ENCODE results near the gene PGM2.
A peak's percentile ranks its signal among the peaks of the same experiment; 100 is the strongest.

PGM2 gene

GRCh38 chr4:37867102-37867501 lies 40.6 kb downstream of the PGM2 start:
- no peak for DNase-seq

GRCh38 chr4:37868238-37868637 lies 41.8 kb downstream of the PGM2 start:
- no peak for DNase-seq

- no peak for DNase-seq
Measured at GRCh38 chr4:37872310-37872988, 46.0 kb downstream of the PGM2 start.

GRCh38 chr4:37873386-37873785 lies 46.9 kb downstream of the PGM2 start:
- DNase-seq = no peak

- DNase-seq = no peak
Measured at GRCh38 chr4:37876156-37876555, 49.7 kb downstream of the PGM2 start.

GRCh38 chr4:37879365-37879764 lies 52.9 kb downstream of the PGM2 start:
- no peak for DNase-seq

- DNase-seq = no peak
Measured at GRCh38 chr4:37881811-37882210, 55.3 kb downstream of the PGM2 start.

GRCh38 chr4:37882665-37883296 lies 56.3 kb downstream of the PGM2 start:
- DNase-seq = no peak

GRCh38 chr4:37884855-37885487 lies 58.5 kb downstream of the PGM2 start:
- no peak for DNase-seq

- DNase-seq = no peak
Measured at GRCh38 chr4:37885496-37885895, 59.0 kb downstream of the PGM2 start.

- peak; percentile 18 for DNase-seq
Measured at GRCh38 chr4:37889849-37890800, 63.6 kb downstream of the PGM2 start.

GRCh38 chr4:37890801-37891259 lies 64.3 kb downstream of the PGM2 start, which contains the start of gene TBC1D1:
TSS of gene TBC1D1 (plus strand) at chr4:37891084. CDS start at chr4:37902096, 11,012 bp downstream.
- peak; percentile 35 for DNase-seq

- DNase-seq = peak; percentile 45
Measured at GRCh38 chr4:37891260-37892159, 65.0 kb downstream of the PGM2 start.

GRCh38 chr4:37892641-37893040 lies 66.2 kb downstream of the PGM2 start:
- DNase-seq = peak; percentile 66

GRCh38 chr4:37893164-37893563 lies 66.7 kb downstream of the PGM2 start:
- no peak for DNase-seq

- DNase-seq = no peak
Measured at GRCh38 chr4:37895271-37895670, 68.8 kb downstream of the PGM2 start.

GRCh38 chr4:37896206-37896860 lies 69.8 kb downstream of the PGM2 start:
- no peak for DNase-seq

- no peak for DNase-seq
Measured at GRCh38 chr4:37902212-37902611, 75.7 kb downstream of the PGM2 start.

GRCh38 chr4:37902738-37903693 lies 76.5 kb downstream of the PGM2 start:
- no peak for DNase-seq

GRCh38 chr4:37903901-37904300 lies 77.4 kb downstream of the PGM2 start:
- DNase-seq = no peak
